ENCODE data around the gene MUC5B. TPM values are rescaled to one million over a fixed set of nuclear protein-coding genes. Genes with fewer than 3 reads are reported as not detected.

MUC5B gene
- total RNA-seq, 1 donor from 2014 or later: not detected

DNA sequence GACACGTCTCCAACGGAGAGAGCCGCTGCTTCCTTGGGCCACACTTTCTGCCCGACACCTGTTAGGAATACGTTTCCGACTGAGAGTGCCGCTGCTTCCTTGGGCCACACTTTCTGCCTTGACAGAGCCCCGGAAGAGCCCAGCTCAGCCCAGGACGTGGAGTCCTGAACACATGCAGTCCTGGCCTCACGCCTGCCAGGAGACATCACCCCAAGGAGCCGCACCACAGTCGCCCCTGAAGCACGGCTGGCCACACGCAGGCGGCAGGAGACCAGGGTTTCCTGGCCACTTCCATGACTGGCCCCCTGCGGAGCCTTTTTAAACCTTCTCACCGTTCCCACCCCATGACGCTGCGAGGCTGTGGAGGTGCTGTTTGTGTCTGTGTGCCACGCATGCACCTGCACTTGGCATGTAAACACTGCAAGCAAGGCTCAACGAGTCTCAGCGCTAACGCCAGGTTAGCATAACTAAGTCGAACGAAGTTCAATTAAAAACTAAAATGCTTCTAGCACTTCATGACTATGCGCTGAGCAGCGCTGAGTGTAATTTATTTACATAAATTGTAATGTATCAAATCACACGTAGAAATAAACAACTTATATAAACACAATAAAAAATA lies 77.8 kb downstream of the MUC5B start:
- peaks cover 4% of the 10 kb centered on the region for H3K27me3 Mint-ChIP-seq (ENCODE audit: unreplicated experiment)
- peaks cover 1% of the 10 kb centered on the region for H3K9me3 Mint-ChIP-seq (ENCODE audit: unreplicated experiment)
- H3K4me3 Mint-ChIP-seq (ENCODE audit: unreplicated experiment): no peak overlapping the region
- peaks cover 19% of the 10 kb centered on the region for H3K4me1 Mint-ChIP-seq (ENCODE audit: low read depth, unreplicated experiment)
- TF ChIP-seq, protein P1, sequence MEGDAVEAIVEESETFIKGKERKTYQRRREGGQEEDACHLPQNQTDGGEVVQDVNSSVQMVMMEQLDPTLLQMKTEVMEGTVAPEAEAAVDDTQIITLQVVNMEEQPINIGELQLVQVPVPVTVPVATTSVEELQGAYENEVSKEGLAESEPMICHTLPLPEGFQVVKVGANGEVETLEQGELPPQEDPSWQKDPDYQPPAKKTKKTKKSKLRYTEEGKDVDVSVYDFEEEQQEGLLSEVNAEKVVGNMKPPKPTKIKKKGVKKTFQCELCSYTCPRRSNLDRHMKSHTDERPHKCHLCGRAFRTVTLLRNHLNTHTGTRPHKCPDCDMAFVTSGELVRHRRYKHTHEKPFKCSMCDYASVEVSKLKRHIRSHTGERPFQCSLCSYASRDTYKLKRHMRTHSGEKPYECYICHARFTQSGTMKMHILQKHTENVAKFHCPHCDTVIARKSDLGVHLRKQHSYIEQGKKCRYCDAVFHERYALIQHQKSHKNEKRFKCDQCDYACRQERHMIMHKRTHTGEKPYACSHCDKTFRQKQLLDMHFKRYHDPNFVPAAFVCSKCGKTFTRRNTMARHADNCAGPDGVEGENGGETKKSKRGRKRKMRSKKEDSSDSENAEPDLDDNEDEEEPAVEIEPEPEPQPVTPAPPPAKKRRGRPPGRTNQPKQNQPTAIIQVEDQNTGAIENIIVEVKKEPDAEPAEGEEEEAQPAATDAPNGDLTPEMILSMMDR (IDR thresholded peaks at IDR 0.05; ENCODE audit: partially characterized antibody, unreplicated experiment): no peak
- H3K36me3 Mint-ChIP-seq (ENCODE audit: unreplicated experiment): no peaks in the 10 kb centered on the region
- H3K27ac Mint-ChIP-seq (ENCODE audit: unreplicated experiment): no peak overlapping the region
- DNase-seq: no peak

DNA sequence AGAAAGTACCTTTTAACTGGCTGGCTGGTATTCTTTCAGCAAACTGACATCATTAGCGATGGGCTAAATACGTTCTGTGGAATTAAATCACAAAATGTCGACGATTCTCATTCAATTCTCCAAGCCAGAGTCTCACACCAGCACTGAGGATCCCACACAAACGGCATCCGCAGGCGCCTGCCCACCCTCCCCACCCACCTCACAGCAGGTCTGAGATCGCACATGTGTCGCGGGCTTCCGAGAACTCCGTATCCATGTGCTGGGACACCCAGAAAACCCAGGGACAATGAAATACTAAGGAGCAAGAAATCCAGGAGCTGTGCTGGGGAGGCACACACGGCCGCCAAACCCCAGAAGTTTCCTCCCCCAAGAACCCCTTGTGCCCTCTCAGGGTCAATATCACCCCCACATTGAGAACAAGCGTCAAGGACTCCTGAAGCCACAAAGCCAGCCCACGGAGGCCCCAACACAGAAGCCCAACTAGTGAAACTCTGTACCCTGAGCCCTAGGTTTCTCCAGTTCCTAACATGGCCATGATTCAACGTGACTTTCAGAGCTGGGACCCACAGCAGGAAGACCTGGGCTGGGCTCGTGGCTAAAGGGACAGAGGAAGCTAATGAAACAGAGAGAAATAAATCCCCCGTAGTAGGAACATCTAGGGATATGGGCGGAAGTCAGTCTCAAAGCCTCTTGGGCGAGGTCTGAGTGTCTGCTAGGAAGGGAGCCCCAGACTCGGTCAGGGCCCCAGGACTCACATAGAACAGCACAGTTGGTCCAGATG lies 78.5 kb downstream of the MUC5B start:
- TF ChIP-seq, protein P1 (IDR thresholded peaks at IDR 0.05; ENCODE audit: partially characterized antibody, unreplicated experiment): no peak
- Mint-ChIP-seq H3K9me3 (ENCODE audit: unreplicated experiment) (peaks cover 1% of the 10 kb centered on the region), H3K4me1 (ENCODE audit: low read depth, unreplicated experiment) (peaks cover 19% of the 10 kb centered on the region), H3K36me3 (ENCODE audit: unreplicated experiment) (no peaks in the 10 kb centered on the region), H3K4me3 (ENCODE audit: unreplicated experiment) (no peak overlapping the region), H3K27ac (ENCODE audit: unreplicated experiment) (no peak overlapping the region), H3K27me3 (ENCODE audit: unreplicated experiment) (no peaks in the 10 kb centered on the region)
- DNase-seq: no peak

DNA sequence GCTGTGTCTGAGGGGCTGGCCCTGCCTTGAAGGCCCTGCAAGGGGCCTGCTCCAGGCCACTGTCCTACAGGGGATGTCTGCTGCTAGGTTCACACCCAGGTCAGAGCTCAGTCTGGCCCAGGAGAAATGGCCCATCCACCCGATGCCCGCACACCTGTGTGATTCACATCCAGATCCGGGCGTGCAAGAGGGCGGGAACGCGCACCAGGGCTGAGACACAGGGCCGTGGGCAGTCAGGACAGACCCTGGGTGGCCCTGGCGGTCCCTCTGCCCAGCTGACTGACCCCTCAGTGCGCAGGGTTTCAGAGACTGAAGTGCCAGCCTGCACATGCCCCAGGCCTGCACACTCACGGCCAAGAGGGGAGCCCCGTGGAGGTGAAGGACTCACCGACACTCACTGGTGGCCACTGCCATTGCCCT lies 79.2 kb downstream of the MUC5B start:
- DNase-seq: no peak
- H3K4me3 Mint-ChIP-seq (ENCODE audit: unreplicated experiment): no peak overlapping the region
- H3K27me3 Mint-ChIP-seq (ENCODE audit: unreplicated experiment): no peaks in the 10 kb centered on the region
- H3K27ac Mint-ChIP-seq (ENCODE audit: unreplicated experiment): no peak overlapping the region
- H3K4me1 Mint-ChIP-seq (ENCODE audit: low read depth, unreplicated experiment): peaks cover 21% of the 10 kb centered on the region
- TF ChIP-seq, protein P1 (IDR thresholded peaks at IDR 0.05; ENCODE audit: partially characterized antibody, unreplicated experiment): no peak
- H3K9me3 Mint-ChIP-seq (ENCODE audit: unreplicated experiment): peaks cover 1% of the 10 kb centered on the region
- H3K36me3 Mint-ChIP-seq (ENCODE audit: unreplicated experiment): no peaks in the 10 kb centered on the region

DNA sequence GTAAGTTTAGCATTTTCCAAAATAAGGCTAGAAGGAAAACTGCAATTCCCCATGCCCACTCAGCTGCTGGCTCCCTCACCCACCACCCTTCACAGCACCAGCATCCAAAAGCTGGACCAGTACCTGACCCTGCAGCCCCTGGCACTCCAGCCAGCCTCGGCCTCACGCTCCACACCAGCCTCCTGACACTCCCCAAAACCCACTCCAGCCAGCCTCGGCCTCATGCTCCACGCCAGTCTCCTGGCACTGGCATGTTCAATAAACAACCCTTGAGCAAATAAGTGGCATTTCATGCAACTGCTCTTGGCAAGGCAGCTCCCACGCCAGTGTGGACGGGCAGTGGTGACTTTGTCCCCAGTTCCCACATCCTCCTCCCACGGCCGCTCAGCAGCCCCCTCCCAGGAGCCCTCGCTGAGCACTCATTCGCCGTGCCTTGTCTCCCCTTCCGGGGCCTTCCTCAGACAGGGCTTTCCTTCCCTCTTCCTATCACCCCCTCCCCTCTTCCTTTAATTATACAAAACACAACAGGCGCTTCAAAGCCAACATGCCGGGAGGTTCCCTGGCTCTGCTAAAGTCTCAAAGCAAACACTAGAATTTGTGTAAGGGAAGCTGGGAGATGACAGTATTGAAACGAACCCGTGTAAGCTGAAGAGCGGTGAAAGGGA lies 79.7 kb downstream of the MUC5B start:
- Mint-ChIP-seq H3K9me3 (ENCODE audit: unreplicated experiment) (peaks cover 1% of the 10 kb centered on the region), H3K4me1 (ENCODE audit: low read depth, unreplicated experiment) (peaks cover 21% of the 10 kb centered on the region), H3K27me3 (ENCODE audit: unreplicated experiment) (no peaks in the 10 kb centered on the region), H3K36me3 (ENCODE audit: unreplicated experiment) (no peaks in the 10 kb centered on the region), H3K4me3 (ENCODE audit: unreplicated experiment) (no peak overlapping the region), H3K27ac (ENCODE audit: unreplicated experiment) (no peak overlapping the region)
- DNase-seq: no peak
- TF ChIP-seq, protein P1 (IDR thresholded peaks at IDR 0.05; ENCODE audit: partially characterized antibody, unreplicated experiment): no peak
